GM12891 (cell line): ENCODE results near the gene SMIM21.

Experiments used
- PAX5 ChIP-seq: IDR thresholded peaks from 2 replicates; pipeline ENCODE4 v1.6.1; 2011; ENCODE audit warnings: low read length, moderate library complexity, mild to moderate bottlenecking; ENCODE audit not compliant: insufficient read depth, severe bottlenecking
- POLR2A ChIP-seq: IDR thresholded peaks from 2 replicates; pipeline ENCODE4 v1.6.1; 2011; ENCODE audit warnings: low read depth, low read length, control low read depth
- POLR2AphosphoS5 ChIP-seq: IDR thresholded peaks from 2 replicates; pipeline ENCODE4 v1.6.1; 2011; ENCODE audit warnings: low read depth, low read length, control low read depth
- SPI1 ChIP-seq: IDR thresholded peaks from 2 replicates; pipeline ENCODE4 v1.6.1; 2011; ENCODE audit warnings: low read depth, low read length, control low read depth
- TAF1 ChIP-seq: IDR thresholded peaks from 2 replicates; pipeline ENCODE4 v1.6.1; 2011; ENCODE audit warnings: low read depth, low read length, control low read depth

GRCh38 chr18:75393721-75394120 is 33.8 kb downstream of the SMIM21 start:
- TF ChIP-seq POLR2AphosphoS5 = no peak
- TF ChIP-seq POLR2A = no peak
- TF ChIP-seq SPI1 = no peak
- no peak for TF ChIP-seq TAF1
- no peak for TF ChIP-seq PAX5
